ENCODE data around the gene MOB3C.
"Not testable (repeated sequence)": the region's sequence is repeated elsewhere in the genome, so short reads cannot be mapped to it uniquely, and the experiment has no call there.

The MOB3C gene

DNA sequence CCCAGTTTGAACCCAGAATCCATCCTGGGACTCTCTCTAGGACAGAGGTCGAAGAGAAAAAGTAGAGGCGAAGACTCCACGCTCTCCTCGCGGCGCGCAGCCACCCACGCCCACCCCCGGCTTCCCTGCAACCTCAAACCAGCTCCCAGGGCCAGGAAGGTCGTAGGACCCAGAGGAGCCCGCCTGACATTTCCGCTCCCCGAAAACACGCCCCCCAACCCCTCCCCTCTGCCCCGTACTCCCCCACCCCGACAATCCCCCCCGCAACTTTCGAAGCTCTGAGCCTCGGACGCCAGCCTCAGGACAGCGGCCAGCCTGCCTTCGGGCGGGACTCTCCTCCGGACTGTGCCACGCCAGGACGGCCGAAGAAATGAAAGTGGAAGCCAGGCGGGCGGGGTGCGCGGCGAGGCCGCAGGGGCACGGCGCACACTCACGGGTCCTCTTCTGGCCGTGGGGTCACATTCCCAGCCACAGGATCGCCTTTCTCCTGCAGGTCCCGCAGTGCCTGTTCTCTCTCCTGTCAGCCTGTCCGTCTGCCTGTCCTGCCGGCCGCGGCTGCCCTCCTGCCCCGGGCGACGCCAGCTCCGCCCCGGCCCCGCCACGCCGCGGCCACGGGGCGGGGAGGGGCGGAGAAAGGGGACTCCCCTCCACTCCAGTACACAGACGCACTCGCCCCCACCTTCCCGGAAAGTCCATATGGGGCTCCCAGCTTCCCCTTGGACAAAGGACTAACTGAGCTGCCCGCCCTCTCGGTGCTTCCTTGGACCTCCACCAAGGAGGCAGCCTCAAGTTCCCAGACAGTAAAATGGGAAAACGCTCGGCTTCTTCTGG lies at the start of gene MOB3C:
MOB3C (minus strand) TSS at position 535 of the 831 bp plus-strand sequence. CDS start 3,490 bp downstream, outside the sequence.
- peak; percentile 42 for DNase-seq (ENCODE audit: low spot score)

- DNase-seq (ENCODE audit: low spot score): no peak
Measured at GRCh38 chr1:46665983-46666382, 49.4 kb upstream of the MOB3C start.

- DNase-seq (ENCODE audit: low spot score): not testable (repeated sequence)
Measured at GRCh38 chr1:46662919-46663318, 46.3 kb upstream of the MOB3C start.

DNA sequence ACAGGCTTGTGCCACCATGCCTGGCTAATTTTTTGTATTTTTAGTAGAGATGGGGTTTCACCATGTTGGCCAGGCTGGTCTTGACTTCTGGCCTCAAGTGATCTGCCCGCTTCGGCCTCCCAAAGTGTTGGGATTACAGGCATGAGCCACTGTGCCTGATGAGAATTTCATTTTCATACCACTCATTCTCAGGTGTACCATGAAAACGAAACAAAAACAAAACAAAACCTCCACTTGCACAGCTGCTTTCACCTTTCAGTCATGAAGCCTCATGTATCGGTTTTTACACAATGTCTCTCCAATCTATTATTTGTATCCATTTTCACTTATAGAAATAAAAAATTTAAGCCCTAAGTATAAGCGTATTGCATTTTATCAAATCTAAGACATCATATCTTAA lies 43.5 kb upstream of the MOB3C start:
- DNase-seq (ENCODE audit: low spot score): not testable (repeated sequence)

- DNase-seq (ENCODE audit: low spot score): no peak
Measured at GRCh38 chr1:46659307-46659870, 42.8 kb upstream of the MOB3C start.

GRCh38 chr1:46657775-46658174 lies 41.2 kb upstream of the MOB3C start:
- no peak for DNase-seq (ENCODE audit: low spot score)

DNA sequence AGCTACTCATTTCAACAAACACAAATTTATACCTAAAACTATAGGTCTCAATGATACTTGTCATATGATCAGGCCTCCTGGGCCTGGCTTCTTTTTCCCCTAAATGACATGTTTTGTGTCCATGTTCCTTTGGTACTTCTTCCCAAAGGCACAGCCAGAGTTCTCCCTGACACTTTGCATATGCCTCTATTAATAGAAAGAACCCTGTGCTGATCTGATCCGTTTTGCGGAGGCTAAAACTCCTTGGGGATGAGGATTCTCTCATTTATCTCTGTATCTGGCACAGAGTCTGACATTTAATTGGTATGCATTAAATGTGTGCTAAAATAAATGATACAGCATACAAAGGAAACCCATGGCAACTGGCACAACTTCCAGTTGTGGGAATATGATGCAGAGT lies 40.0 kb upstream of the MOB3C start:
- DNase-seq (ENCODE audit: low spot score): no peak

GRCh38 chr1:46655848-46656247 lies 39.2 kb upstream of the MOB3C start:
- DNase-seq (ENCODE audit: low spot score): no peak

GRCh38 chr1:46654698-46655097 lies 38.1 kb upstream of the MOB3C start:
- DNase-seq (ENCODE audit: low spot score): not testable (repeated sequence)

GRCh38 chr1:46654012-46654411 lies 37.4 kb upstream of the MOB3C start:
- no peak for DNase-seq (ENCODE audit: low spot score)

DNA sequence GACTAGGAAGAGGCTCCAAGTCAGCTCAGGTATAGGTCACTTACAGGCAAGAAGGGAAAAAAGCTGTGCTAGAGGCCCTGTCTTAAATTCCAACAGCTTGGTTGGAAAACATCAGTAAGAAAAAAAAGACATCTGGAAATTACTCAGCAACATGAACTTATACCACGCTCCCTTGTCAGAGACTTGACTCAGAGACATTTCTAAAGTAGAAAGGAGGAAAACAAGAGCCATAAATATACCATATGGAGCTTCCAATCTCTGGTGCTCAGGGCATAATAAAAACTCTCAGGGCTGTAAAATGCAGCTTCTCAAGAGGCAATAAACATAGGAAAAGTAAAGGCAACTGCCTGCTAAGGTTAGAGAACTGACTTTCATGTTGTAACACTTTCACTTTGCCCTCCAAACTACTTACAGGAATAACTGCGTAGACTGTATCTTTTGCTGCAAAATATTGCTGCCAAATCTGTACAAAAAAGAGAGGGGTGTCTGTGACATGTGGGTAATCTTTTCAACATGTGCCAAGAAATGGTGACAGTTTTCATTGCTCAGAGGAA lies 36.9 kb upstream of the MOB3C start:
- no peak for DNase-seq (ENCODE audit: low spot score)

GRCh38 chr1:46652321-46653100 lies 35.9 kb upstream of the MOB3C start:
- no peak for DNase-seq (ENCODE audit: low spot score)

GRCh38 chr1:46651152-46651551 lies 34.5 kb upstream of the MOB3C start:
- DNase-seq (ENCODE audit: low spot score): not testable (repeated sequence)

DNA sequence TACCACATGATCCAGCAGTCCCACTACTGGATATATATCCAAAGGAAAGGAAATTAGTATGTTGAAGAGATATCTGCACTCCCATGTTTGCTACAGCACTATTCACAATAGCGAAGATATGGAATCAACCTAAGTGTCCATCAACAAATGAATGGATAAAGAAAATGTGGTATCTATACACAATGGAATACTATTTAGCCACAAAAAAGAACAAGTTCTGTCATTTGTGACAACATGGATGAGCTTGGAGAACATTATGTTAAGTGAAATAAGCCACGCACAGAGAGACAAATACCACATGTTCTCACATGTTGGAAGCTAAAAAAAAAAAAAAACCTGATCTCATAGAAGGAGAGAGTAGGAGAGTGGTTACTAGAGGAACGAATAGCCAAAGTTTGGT lies 33.9 kb upstream of the MOB3C start:
- no peak for DNase-seq (ENCODE audit: low spot score)

DNA sequence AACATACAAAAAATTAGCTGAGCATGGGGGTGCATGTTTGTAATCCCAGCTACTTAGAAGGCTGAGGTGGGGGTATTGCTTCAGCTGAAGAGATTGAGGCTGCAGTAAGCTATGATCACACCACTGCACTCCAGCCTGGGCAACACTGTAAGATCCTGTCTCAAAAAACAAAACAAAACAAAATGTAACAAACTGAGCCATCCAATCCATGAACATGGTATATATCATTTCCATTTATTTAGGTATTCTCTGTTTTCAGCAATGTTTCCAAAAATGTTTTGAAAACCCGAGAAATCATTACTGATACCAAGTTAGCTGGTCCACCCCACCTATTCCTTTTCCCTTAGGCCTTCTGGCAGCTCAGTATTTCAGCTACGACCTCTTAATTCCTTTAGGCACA lies 33.2 kb upstream of the MOB3C start:
- no peak for DNase-seq (ENCODE audit: low spot score)

GRCh38 chr1:46647611-46648010 lies 31.0 kb upstream of the MOB3C start:
- DNase-seq (ENCODE audit: low spot score): no peak

- no peak for DNase-seq (ENCODE audit: low spot score)
Measured at GRCh38 chr1:46646844-46647243, 30.2 kb upstream of the MOB3C start.

DNA sequence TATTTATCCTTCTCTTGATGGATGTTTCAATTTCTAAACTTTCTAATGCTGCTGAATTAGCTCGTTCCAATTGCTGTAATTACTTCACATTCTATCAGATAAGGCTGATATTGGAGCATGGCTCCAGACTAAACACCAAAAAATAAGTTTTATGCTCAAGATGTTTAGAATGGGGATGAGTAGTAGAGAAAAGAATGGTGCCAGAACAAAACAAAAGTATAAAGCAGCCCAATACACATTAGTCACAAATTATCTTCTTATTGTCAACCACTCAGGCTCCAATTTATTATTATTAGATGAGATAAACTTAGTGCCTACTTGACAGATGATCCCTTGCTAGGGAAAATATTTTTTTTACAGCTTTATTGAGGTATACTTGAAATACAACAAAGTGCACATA lies 29.7 kb upstream of the MOB3C start:
- no peak for DNase-seq (ENCODE audit: low spot score)

- no peak for DNase-seq (ENCODE audit: low spot score)
Measured at GRCh38 chr1:46645815-46646214, 29.2 kb upstream of the MOB3C start.

- no peak for DNase-seq (ENCODE audit: low spot score)
Measured at GRCh38 chr1:46643368-46643775, 26.8 kb upstream of the MOB3C start.

DNA sequence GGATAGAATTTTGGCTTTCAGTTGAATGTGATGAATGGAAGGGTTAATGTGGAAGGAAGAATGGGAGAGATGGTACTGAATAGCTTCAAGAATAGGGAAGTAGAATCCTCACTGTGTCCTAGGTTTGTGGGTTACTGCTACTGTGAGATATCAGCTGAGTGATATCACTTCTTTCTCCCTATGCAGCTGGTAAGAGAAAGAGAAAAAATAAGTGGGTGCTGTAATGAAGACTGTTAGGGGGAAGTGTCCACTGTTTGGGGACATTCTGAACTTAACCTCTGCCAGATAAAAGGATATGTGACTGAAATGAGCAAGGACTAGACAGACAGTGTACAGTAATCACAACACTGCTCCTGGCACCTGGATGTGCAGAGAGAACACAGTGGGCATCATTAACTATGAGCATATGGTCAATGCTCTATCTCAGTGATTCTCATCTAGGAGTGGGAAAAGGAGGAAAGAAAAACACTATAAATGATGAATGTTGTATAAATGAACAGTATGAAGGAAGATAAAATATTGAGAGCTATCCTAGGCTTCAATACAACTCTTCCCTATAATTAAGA lies 25.6 kb upstream of the MOB3C start:
- no peak for DNase-seq (ENCODE audit: low spot score)

- DNase-seq (ENCODE audit: low spot score): no peak
Measured at GRCh38 chr1:46639547-46639946, 22.9 kb upstream of the MOB3C start.

Data from NAMALWA (cell line).